Adrenal gland (tissue), 5 donors: Measurements from ENCODE around the gene TMEM132C.

ENCODE experiments used
- CTCF ChIP-seq, 6 experiments: fragments of 450-650 bp in 4 of 6; fragments of 200-600 bp in 2 of 6; sonication (generic) in 1 of 6; IDR thresholded peaks; 1 replicate in 5 of 6; 2 replicates in 1 of 6; pipeline versions ENCODE4 v1.5.1 to v1.8.0; 2016 to 2021; ENCODE audit warnings: antibody characterized with exemption in 6 of 6, mild to moderate bottlenecking in 2 of 6, moderate library complexity in 1 of 6
- POLR2A ChIP-seq, 2 donors: fragments of 450-650 bp; IDR thresholded peaks; one replicate each; pipeline ENCODE4 v1.6.1; 2017; ENCODE audit warnings: antibody characterized with exemption in 2 of 2, mild to moderate bottlenecking in 2 of 2, moderate library complexity in 1 of 2
- donor health status: DM: no; HTN: no; CAD: no.

GRCh38 chr12:128727999-128728398, 461.0 kb downstream of the TMEM132C start:
- TF ChIP-seq CTCF (IDR thresholded peaks at IDR 0.05) (no peak), POLR2A (IDR thresholded peaks at IDR 0.05) (no peak)
